GM21447 (cell line): ENCODE results near the gene AGBL3.

Source experiments
- ATAC-seq: cut with Tn5 transposase; IDR thresholded peaks from one replicate; pipeline ENCODE4 v1.9.1; 2021; ENCODE audit not compliant: unreplicated experiment

The AGBL3 gene

DNA sequence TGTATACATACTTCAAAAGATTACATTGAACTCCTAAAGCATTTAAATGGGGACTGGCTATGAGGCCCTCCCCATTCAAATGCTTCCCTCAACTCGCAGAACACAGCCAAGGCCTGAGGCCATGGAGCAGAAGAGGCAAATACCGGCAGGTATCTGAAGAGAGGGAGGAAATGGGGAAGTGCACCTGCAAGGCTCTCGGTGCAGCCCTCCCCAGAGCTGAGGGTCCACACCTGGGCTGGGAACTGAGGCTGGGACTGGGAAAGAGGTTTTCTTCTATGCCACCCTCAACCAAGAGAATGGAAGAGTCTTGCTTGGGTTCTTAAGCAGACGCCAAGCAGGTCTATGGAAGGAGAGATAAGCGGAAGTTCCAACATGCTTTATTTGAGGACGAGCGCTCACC, 197.2 kb downstream of the AGBL3 start:
- no peak for ATAC-seq

DNA sequence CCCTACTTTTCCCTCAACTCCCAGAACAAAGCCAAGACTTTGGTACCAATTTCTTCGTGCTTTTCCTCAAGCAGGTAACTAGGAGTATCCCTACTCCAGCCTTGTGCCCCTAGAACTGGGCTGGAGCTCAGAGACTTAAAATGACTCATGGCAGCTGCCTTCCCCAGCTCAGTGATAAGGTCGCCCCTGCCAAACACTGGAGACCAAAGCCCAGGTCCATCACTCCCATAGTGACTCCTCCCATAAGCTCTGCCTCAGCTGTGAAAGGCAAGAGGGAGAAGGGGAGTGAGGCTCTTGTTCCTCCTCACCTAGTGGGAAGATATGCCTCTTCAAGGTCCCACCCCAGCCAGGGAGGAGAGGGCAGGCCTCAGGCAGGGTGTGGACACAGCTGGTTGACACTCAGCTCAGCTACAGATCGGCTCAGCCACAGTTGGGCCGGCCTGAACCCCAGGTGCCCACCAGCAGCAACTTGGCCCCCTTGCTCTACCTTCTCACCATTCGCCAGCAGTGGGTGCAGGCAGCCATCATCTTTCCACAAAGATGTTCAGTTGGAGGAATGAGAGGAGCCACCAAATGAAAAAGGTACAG, 198.0 kb downstream of the AGBL3 start:
- ATAC-seq = no peak
